Thoracic aorta (tissue), 2 donors: ENCODE measurements around the gene LALBA. TPM values are rescaled to one million over a fixed set of nuclear protein-coding genes. Genes with fewer than 3 reads are reported as not detected.
"Not testable (repeated sequence)": the region's sequence is repeated elsewhere in the genome, so short reads cannot be mapped to it uniquely, and the experiment has no call there.

Experiments
- ATAC-seq: fragments of 150-250 bp; one replicate; pipeline ENCODE4 v1.8.0; 2017; ENCODE audit warnings: low read depth; ENCODE audit not compliant: insufficient number of reproducible peaks, low FRiP score
- DNase-seq: peaks from one replicate; pipeline ENCODE4 v3.0.0-alpha.2; 2020; ENCODE audit warnings: low spot score
- H3K27ac ChIP-seq, 2 donors: fragments of 200-600 bp; sonication (generic); 1 replicate in 1 of 2; 2 replicates in 1 of 2; pipeline ENCODE4 v1.5.1; 2016; ENCODE audit warnings: mild to moderate bottlenecking in 2 of 2, moderate library complexity in 2 of 2
- H3K27me3 ChIP-seq: fragments of 200-600 bp; sonication (generic); replicated peaks from 2 replicates; pipeline ENCODE4 v1.6.0; 2016; ENCODE audit warnings: mild to moderate bottlenecking; ENCODE audit not compliant: insufficient read depth
- H3K36me3 ChIP-seq: fragments of 200-600 bp; sonication (generic); one replicate; pipeline ENCODE4 v1.5.1; 2016
- H3K4me1 ChIP-seq, 2 donors: fragments of 200-600 bp; sonication (generic); 1 replicate in 1 of 2; 2 replicates in 1 of 2; pipeline versions ENCODE4 v1.5.1 to v1.6.0; 2016; ENCODE audit warnings: low read depth in 2 of 2, mild to moderate bottlenecking in 1 of 2; ENCODE audit not compliant: control insufficient read depth in 1 of 2
- H3K4me3 ChIP-seq: fragments of 200-600 bp; sonication (generic); 2 replicates; pipeline ENCODE4 v1.5.1; 2016; ENCODE audit warnings: mild to moderate bottlenecking
- H3K9me3 ChIP-seq: fragments of 200-600 bp; sonication (generic); 2 replicates; pipeline ENCODE4 v1.5.1; 2016
- total RNA-seq, 2 donors: library from RNA; depleted of rRNA; stranded (reverse); fragments of >200 nt; gene quantifications; one replicate each; pipeline versions ENCODE4 v1.1.0 to v1.2.3, GENCODE V29; 2016
- TF ChIP-seq, protein P1 (sequence below): fragments of 200-600 bp; sonication (generic); IDR thresholded peaks from one replicate; pipeline ENCODE4 v1.5.1; 2019; ENCODE audit warnings: antibody characterized with exemption

Gene LALBA
- total RNA-seq, 2 donors from 2014 or later: not detected

DNA sequence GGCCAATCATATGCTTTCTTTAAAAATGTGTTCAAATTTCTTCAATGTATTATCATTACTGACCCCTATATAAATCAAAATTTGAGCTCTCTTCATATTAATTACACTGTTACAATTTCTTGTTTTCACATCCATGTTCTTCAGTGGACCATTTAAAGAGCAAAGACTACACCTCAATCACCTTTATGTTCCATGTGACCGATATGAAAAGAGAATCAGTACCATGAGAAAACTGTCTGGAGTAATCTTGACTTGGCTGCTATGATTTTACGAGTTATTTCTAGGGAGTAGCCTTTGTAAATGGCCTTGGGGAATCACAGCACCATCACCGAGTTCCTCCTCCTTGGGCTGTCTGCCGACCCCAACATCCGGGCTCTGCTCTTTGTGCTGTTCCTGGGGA lies 44.5 kb downstream of the LALBA start, which contains the start of gene OR8S1:
Gene OR8S1, plus strand, starts transcription at position 301 of the 400 bp plus-strand sequence. Its CDS starts 0 bp downstream, at position 301.
- Histone ChIP-seq H3K36me3 (no peaks in the 10 kb centered on the region), H3K9me3 (no peaks in the 10 kb centered on the region), H3K4me1 (no peaks in the 10 kb centered on the region), H3K27ac (no peak within 1 kb of the TSS), H3K27me3 (no peaks in the 10 kb centered on the region), H3K4me3 (no peak within 1 kb of the TSS)
- ATAC-seq: no peak
- TF ChIP-seq, protein P1, sequence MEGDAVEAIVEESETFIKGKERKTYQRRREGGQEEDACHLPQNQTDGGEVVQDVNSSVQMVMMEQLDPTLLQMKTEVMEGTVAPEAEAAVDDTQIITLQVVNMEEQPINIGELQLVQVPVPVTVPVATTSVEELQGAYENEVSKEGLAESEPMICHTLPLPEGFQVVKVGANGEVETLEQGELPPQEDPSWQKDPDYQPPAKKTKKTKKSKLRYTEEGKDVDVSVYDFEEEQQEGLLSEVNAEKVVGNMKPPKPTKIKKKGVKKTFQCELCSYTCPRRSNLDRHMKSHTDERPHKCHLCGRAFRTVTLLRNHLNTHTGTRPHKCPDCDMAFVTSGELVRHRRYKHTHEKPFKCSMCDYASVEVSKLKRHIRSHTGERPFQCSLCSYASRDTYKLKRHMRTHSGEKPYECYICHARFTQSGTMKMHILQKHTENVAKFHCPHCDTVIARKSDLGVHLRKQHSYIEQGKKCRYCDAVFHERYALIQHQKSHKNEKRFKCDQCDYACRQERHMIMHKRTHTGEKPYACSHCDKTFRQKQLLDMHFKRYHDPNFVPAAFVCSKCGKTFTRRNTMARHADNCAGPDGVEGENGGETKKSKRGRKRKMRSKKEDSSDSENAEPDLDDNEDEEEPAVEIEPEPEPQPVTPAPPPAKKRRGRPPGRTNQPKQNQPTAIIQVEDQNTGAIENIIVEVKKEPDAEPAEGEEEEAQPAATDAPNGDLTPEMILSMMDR: no peak
- no peak for DNase-seq

DNA sequence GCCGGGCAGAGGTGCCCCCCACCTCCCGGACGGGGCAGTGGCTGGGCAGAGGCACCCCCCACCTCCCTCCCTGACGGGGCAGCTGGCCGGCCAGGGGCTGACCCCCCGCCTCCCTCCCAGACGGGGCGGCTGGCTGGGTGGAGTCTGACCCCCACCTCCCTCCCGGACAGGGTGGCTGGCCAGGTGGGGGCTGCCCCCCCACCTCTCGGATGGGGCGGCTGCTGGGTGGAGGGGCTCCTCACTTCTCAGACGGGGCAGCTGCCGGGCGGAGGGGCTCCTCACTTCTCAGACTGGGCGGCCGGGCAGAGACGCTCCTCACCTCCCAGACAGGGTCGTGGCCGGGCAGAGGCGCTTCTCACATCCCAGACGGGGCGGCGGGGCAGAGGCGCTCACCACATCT lies 49.5 kb downstream of the LALBA start:
- not testable (repeated sequence) for ATAC-seq, H3K27ac ChIP-seq, H3K27me3 ChIP-seq, H3K36me3 ChIP-seq, DNase-seq, H3K4me3 ChIP-seq, H3K4me1 ChIP-seq, H3K9me3 ChIP-seq

Other genes starting within 250 kb of the LALBA start
- gene ZNF641, start 219.1 kb downstream of the LALBA start, total RNA-seq: 10 to 100 TPM; 24.6 to 30.8 TPM
- under 1 TPM in 1 of 2 donors, not detected in 1; 0.78 TPM for gene ANP32D, start 97.5 kb downstream of the LALBA start, total RNA-seq
- not detected for gene C12orf54, start 87.5 kb downstream of the LALBA start, total RNA-seq
- not detected for gene OR8S1, start 44.4 kb downstream of the LALBA start, total RNA-seq
- gene KANSL2, start 112.2 kb upstream of the LALBA start, total RNA-seq: 10 to 100 TPM; 31.3 to 36.0 TPM
- gene CCNT1, start 146.7 kb upstream of the LALBA start, total RNA-seq: 10 to 100 TPM; 20.3 to 53.7 TPM
- 100 to 1,000 TPM; 102 to 109 TPM for gene ADCY6, start 219.0 kb upstream of the LALBA start, total RNA-seq
- 10 to 100 TPM; 17.8 to 30.5 TPM for gene CACNB3, start 248.4 kb upstream of the LALBA start, total RNA-seq